K562 (cell line): ENCODE results near the gene EXOSC9. TPM values are rescaled to one million over a fixed set of nuclear protein-coding genes. Genes with fewer than 3 reads are reported as not detected.

ENCODE experiments used
- CC2D1A ChIP-seq: fragments of 450-650 bp; IDR thresholded peaks from 2 replicates; pipeline ENCODE4 v1.6.1; 2017; ENCODE audit warnings: mild to moderate bottlenecking
- E2F8 ChIP-seq: fragments of 450-650 bp; IDR thresholded peaks from 2 replicates; pipeline ENCODE4 v1.7.1; 2018; ENCODE audit warnings: mild to moderate bottlenecking, low read depth; ENCODE audit not compliant: partially characterized antibody
- FOXJ2 ChIP-seq: fragments of 200-800 bp; sonication (Bioruptor generic); IDR thresholded peaks from 2 replicates; pipeline ENCODE4 v1.6.1; 2016; ENCODE audit warnings: missing genetic modification characterization, missing compliant biosample characterization
- HDAC6 ChIP-seq: IDR thresholded peaks from 2 replicates; pipeline ENCODE4 v1.6.1; 2012; ENCODE audit warnings: low read depth, mild to moderate bottlenecking, control low read depth, inconsistent platforms, low read length, moderate library complexity
- KDM2B ChIP-seq: fragments of 250-450 bp; sonication (Bioruptor Pico); IDR thresholded peaks from 2 replicates; pipeline ENCODE4 v1.8.0; 2021; ENCODE audit warnings: mild to moderate bottlenecking, moderate library complexity
- MCM7 ChIP-seq, 2 experiments: fragments of 450-650 bp; IDR thresholded peaks; 2 replicates each; pipeline ENCODE4 v1.6.1; 2016 to 2018
- MITF ChIP-seq: IDR thresholded peaks from 2 replicates; pipeline ENCODE4 v1.6.1; 2014; ENCODE audit warnings: antibody characterized with exemption
- NRF1 ChIP-seq, 2 experiments: fragments of 450-650 bp; IDR thresholded peaks in 1 of 2; conservative IDR thresholded peaks in 1 of 2; 2 replicates each; pipeline ENCODE4 v1.6.1; 2014; ENCODE audit warnings: mild to moderate bottlenecking in 2 of 2
- PRDM10 ChIP-seq: fragments of 450-650 bp; IDR thresholded peaks from 2 replicates; pipeline ENCODE4 v1.6.1; 2018; ENCODE audit not compliant: partially characterized antibody
- SMARCA4 ChIP-seq: fragments of 450-650 bp; IDR thresholded peaks from 2 replicates; pipeline ENCODE4 v1.6.1; 2016
- STAT5A ChIP-seq: IDR thresholded peaks from 2 replicates; pipeline ENCODE4 v1.6.1; 2012; ENCODE audit warnings: low read length, inconsistent platforms, borderline replicate concordance
- U2AF2 ChIP-seq: fragments of 200-400 bp; formaldehyde crosslinking; optimal IDR thresholded peaks from 2 replicates; pipeline ENCODE3; 2017; ENCODE audit warnings: low read depth, mild to moderate bottlenecking, low read length
- WHSC1 ChIP-seq: IDR thresholded peaks from one replicate; pipeline ENCODE4 v1.6.1; 2012; ENCODE audit warnings: low read length, control low read depth, inconsistent platforms
- ZBTB7A ChIP-seq: IDR thresholded peaks from 2 replicates; pipeline ENCODE4 v1.6.1; 2011; ENCODE audit warnings: low read depth, mild to moderate bottlenecking, low read length, moderate library complexity, borderline replicate concordance; ENCODE audit not compliant: control insufficient read depth
- ZFP1 ChIP-seq: fragments of 450-650 bp; formaldehyde crosslinking; IDR thresholded peaks from 2 replicates; pipeline ENCODE4 v1.4.0; 2020; ENCODE audit warnings: mild to moderate bottlenecking, mixed read lengths
- ZNF124 ChIP-seq: sonication (generic); formaldehyde crosslinking; IDR thresholded peaks from 2 replicates; pipeline ENCODE4 v1.8.1; 2022; ENCODE audit warnings: missing genetic modification reagents
- ZNF175 ChIP-seq: fragments of 200-800 bp; sonication (Bioruptor generic); IDR thresholded peaks from 2 replicates; pipeline ENCODE4 v1.6.1; 2016; ENCODE audit warnings: low read depth, mild to moderate bottlenecking, missing genetic modification characterization, missing compliant biosample characterization
- ZNF239 ChIP-seq: fragments of 250-450 bp; sonication (Bioruptor Pico); IDR thresholded peaks from 2 replicates; pipeline ENCODE4 v1.4.0; 2020; ENCODE audit warnings: mild to moderate bottlenecking
- ZNF395 ChIP-seq: fragments of 200-800 bp; sonication (Bioruptor generic); IDR thresholded peaks from 2 replicates; pipeline ENCODE4 v1.6.1; 2017; ENCODE audit warnings: missing genetic modification characterization, missing compliant biosample characterization
- ZNF644 ChIP-seq: fragments of 200-800 bp; sonication (Bioruptor generic); IDR thresholded peaks from 2 replicates; pipeline ENCODE4 v1.6.1; 2016; ENCODE audit warnings: low read depth, missing genetic modification characterization, missing compliant biosample characterization
- polyA plus RNA-seq, 8 experiments: library from polyadenylated mRNA; depleted of rRNA in 4 of 8; stranded (reverse) in 5 of 8; unstranded in 3 of 8; fragments of >200 nt; fragmentation: Nextera tagmentation in 2 of 8; fragmentation: Illumina TruSeq in 1 of 8; extraction: Ambion mirVana in 2 of 8; extraction: Trizol in 1 of 8; gene quantifications; 2 replicates each; pipeline versions ENCODE4 v1.2.1 to v1.2.3, GENCODE V29; 2011 to 2014; ENCODE audit warnings: inconsistent platforms in 1 of 8, missing spikeins in 1 of 8
- total RNA-seq, 7 experiments: library from RNA; depleted of rRNA in 6 of 7; stranded (reverse); fragments of >200 nt in 6 of 7; fragmentation: Illumina TruSeq in 2 of 7; extraction: Trizol in 2 of 7; gene quantifications; 2 replicates each; pipeline versions ENCODE4 v1.2.1 to v1.2.3, GENCODE V29; 2011 to 2021; ENCODE audit warnings: low replicate concordance in 1 of 7

Gene EXOSC9
- total and polyA plus RNA-seq, 9 of the 15 experiments (the other 6 are each of a cell fraction or from before 2014, with no cell fraction given), result 64.7 to 166 (median 115) TPM

GRCh38 chr4:121800961-121801714, at the start of gene EXOSC9 (continued):
- peak; percentile 98 for TF ChIP-seq E2F8
- peak; percentile 91 to 93 for TF ChIP-seq NRF1 (conservative IDR thresholded peaks at IDR 0.05 in 1 of 2, IDR thresholded peaks at IDR 0.05 in 1 of 2)
- no peak for TF ChIP-seq ZFP1 (CRISPR knock-in tag)
- peak; percentile 87 for TF ChIP-seq KDM2B (CRISPR knock-in tag)
- no peak for TF ChIP-seq ZNF239
- peak; percentile 82 for TF ChIP-seq FOXJ2 (tag)
- peak; percentile 59 for TF ChIP-seq SMARCA4
- TF ChIP-seq WHSC1, result no peak
- TF ChIP-seq MCM7 (IDR thresholded peaks at IDR 0.05), result no peak
- no peak for TF ChIP-seq PRDM10
- no peak for TF ChIP-seq HDAC6
- TF ChIP-seq ZNF395 (CRISPR knock-in tag), result 0 out of 2 replicates have a peak, but pooled peaks have one; percentile 4
- TF ChIP-seq ZNF644 (tag), result no peak
- no peak; the same call in 1 of the 2 replicates for TF ChIP-seq STAT5A
- TF ChIP-seq ZNF175 (CRISPR knock-in tag), result peak; percentile 39; the same call in 1 of the 2 replicates
- no peak for TF ChIP-seq U2AF2
- TF ChIP-seq ZNF124, result no peak
- no peak for TF ChIP-seq ZBTB7A
- no peak for TF ChIP-seq MITF
- TF ChIP-seq CC2D1A, result no peak
